ENCODE data around the gene MEX3D.

The MEX3D gene

GRCh38 chr19:1568320-1569019 lies at the start of gene MEX3D:
Gene MEX3D, minus strand, starts transcription at chr19:1568325. Its CDS starts 267 bp downstream, at chr19:1568058.
- no peak within 1 kb of the TSS for H3K27ac Mint-ChIP-seq
- peaks cover 6% of the 10 kb centered on the region for H3K27me3 Mint-ChIP-seq
- no peaks in the 10 kb centered on the region for H3K9me3 Mint-ChIP-seq
- peak within 1 kb of the TSS; percentile 56 for H3K4me3 Mint-ChIP-seq
- peak; percentile 85 for DNase-seq
- no peaks in the 10 kb centered on the region for H3K4me1 Mint-ChIP-seq (ENCODE audit: low read depth)
- H3K36me3 Mint-ChIP-seq (ENCODE audit: low read depth), result no peaks in the 10 kb centered on the region

DNA sequence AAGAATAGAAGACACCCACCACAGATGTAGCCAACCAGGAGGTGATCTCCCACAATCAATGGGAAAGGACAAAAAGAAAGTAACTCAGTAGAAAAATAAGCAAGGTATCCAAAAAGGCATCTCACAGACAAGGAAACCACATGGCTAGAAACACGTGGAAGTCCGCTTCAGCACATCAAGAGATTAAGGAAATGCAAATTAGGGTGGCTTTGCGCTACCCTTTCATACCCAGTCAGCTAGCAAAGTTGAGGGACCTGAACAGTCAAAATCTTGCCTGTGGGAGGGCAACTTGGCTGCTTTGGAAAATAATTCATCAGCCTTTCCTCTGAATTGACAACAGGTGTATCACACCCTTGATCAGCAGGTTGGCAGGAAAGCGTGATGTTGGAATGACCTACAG lies 48.8 kb upstream of the MEX3D start:
- Mint-ChIP-seq H3K36me3 (ENCODE audit: low read depth) (peaks cover 88% of the 10 kb centered on the region), H3K27ac (peak overlapping the region; percentile 92), H3K4me3 (no peak overlapping the region), H3K9me3 (no peaks in the 10 kb centered on the region), H3K4me1 (ENCODE audit: low read depth) (peaks cover 25% of the 10 kb centered on the region), H3K27me3 (no peaks in the 10 kb centered on the region)
- no peak for DNase-seq

DNA sequence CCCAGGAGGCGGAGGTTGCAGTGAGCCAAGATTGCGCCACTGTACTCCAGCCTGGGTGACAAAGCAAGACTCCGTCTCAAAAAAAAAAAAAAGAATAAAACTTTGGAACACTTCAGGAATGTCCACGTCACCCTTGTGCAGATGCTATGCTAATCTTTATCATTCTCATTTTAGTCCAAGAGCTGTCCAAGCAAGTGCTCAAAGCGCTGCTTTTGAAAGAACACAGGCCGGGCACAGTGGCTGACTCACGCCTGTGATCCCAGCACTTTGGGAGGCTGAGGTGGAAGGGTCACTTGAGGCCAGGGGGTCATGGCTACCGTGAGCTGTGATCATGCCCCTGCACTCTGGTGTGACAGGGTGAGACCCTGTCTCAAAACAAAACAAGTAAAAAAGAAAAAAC lies 48.3 kb upstream of the MEX3D start:
- Mint-ChIP-seq H3K27ac (peak overlapping the region; percentile 92), H3K4me1 (ENCODE audit: low read depth) (peaks cover 28% of the 10 kb centered on the region), H3K36me3 (ENCODE audit: low read depth) (peaks cover 89% of the 10 kb centered on the region), H3K9me3 (no peaks in the 10 kb centered on the region), H3K27me3 (no peaks in the 10 kb centered on the region), H3K4me3 (no peak overlapping the region)
- no peak for DNase-seq

- Mint-ChIP-seq H3K4me3 (no peak overlapping the region), H3K36me3 (ENCODE audit: low read depth) (peaks cover 90% of the 10 kb centered on the region), H3K27ac (peak overlapping the region; percentile 37), H3K27me3 (no peaks in the 10 kb centered on the region), H3K4me1 (ENCODE audit: low read depth) (peaks cover 37% of the 10 kb centered on the region), H3K9me3 (no peaks in the 10 kb centered on the region)
- DNase-seq, result no peak
Measured at GRCh38 chr19:1615156-1615765, 47.1 kb upstream of the MEX3D start.

DNA sequence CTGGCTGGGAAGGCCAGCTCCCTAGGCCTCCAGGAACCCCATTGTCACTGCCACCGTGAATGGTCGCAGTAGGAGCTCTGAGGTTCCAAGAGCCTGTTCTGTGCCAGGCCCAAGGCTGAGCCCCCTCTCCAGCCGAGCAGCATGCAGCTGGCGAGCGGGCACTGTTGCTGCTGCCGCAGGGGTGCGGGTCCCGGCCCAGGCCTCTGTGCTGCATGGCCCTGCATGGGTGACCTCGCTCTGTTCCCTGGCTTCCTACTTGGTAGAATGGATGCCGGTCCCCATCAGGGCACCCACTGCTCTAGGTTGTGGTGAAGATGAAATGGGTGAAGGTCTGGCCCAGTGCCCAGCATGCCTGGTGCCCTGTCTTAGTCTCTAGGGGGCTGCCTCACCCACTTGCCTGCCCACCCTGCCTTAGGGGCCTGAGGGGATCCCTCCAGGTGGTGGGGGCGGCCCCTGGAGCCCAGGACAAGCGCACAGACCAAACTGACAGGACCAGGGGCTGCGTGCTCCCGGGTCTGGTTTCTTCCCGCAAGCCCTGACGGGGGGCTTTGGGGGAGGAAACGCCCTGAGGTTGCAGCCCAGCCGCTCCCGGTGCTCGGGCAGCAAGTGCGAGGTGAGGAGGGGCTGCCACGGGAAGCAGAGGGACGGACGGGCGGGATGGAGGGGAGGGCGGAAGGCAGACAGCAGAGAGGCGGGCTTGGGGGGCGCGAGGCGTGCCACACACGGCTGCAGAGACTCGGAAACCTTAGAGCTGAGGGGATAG lies 45.9 kb upstream of the MEX3D start:
- H3K9me3 Mint-ChIP-seq, result no peaks in the 10 kb centered on the region
- H3K4me1 Mint-ChIP-seq (ENCODE audit: low read depth), result peaks cover 47% of the 10 kb centered on the region
- H3K36me3 Mint-ChIP-seq (ENCODE audit: low read depth), result peaks cover 88% of the 10 kb centered on the region
- no peak overlapping the region for H3K27ac Mint-ChIP-seq
- no peaks in the 10 kb centered on the region for H3K27me3 Mint-ChIP-seq
- no peak for DNase-seq
- H3K4me3 Mint-ChIP-seq, result no peak overlapping the region

DNA sequence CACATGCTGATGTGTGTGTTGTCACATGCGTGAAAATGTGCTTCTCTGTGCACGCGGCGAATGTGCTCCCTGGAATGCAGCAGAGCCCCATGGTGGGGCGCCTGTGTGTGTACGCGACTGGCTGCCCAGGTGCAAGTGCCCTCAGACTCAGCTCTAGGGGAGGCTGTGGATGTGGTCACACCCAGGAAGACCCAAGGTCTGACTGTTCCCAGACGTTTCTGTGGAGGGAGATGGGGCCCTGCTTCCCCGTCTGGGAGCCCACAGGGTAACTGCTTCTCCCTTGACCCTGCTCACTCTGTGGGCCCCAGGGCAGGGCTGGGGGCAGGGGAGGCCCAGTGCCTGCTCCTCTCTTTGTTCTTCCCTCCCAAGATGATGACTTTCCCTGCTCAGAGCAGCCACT lies 45.0 kb upstream of the MEX3D start:
- peaks cover 47% of the 10 kb centered on the region for H3K4me1 Mint-ChIP-seq (ENCODE audit: low read depth)
- H3K4me3 Mint-ChIP-seq, result no peak overlapping the region
- H3K36me3 Mint-ChIP-seq (ENCODE audit: low read depth), result peaks cover 80% of the 10 kb centered on the region
- no peaks in the 10 kb centered on the region for H3K9me3 Mint-ChIP-seq
- H3K27ac Mint-ChIP-seq, result no peak overlapping the region
- DNase-seq, result no peak
- H3K27me3 Mint-ChIP-seq, result no peaks in the 10 kb centered on the region

- Mint-ChIP-seq H3K4me1 (ENCODE audit: low read depth) (peaks cover 42% of the 10 kb centered on the region), H3K36me3 (ENCODE audit: low read depth) (peaks cover 74% of the 10 kb centered on the region), H3K27ac (no peak overlapping the region), H3K9me3 (no peaks in the 10 kb centered on the region), H3K27me3 (no peaks in the 10 kb centered on the region), H3K4me3 (no peak overlapping the region)
- DNase-seq, result no peak
Measured at GRCh38 chr19:1612114-1613086, 44.3 kb upstream of the MEX3D start.

GRCh38 chr19:1611353-1611752 lies 43.2 kb upstream of the MEX3D start:
- no peak for DNase-seq
- H3K27ac Mint-ChIP-seq, result peak overlapping the region; percentile 55
- no peaks in the 10 kb centered on the region for H3K27me3 Mint-ChIP-seq
- peaks cover 40% of the 10 kb centered on the region for H3K4me1 Mint-ChIP-seq (ENCODE audit: low read depth)
- H3K4me3 Mint-ChIP-seq, result no peak overlapping the region
- H3K36me3 Mint-ChIP-seq (ENCODE audit: low read depth), result peaks cover 64% of the 10 kb centered on the region
- H3K9me3 Mint-ChIP-seq, result no peaks in the 10 kb centered on the region

DNA sequence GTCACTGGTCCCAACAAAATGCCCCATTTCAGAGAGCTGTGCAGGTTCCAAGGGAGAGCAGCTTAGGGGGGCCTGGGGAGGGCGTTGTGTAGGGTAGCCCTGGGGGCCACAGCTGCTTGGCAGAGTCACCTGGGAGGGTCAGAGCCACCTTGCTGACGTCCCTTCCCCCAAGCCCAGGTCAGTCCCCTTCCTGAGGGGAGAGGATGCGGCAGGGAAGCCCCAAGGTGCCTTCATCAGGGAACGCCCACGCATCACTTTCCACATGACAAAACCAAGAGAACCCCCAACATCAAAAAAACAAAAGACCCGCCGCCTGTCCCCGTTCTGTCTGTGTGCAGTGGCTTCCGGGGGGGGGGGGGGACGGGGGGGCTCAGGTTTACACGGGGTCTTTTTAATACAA lies 42.5 kb upstream of the MEX3D start:
- H3K4me3 Mint-ChIP-seq, result no peak overlapping the region
- peaks cover 45% of the 10 kb centered on the region for H3K4me1 Mint-ChIP-seq (ENCODE audit: low read depth)
- H3K27me3 Mint-ChIP-seq, result no peaks in the 10 kb centered on the region
- peaks cover 56% of the 10 kb centered on the region for H3K36me3 Mint-ChIP-seq (ENCODE audit: low read depth)
- DNase-seq, result no peak
- no peaks in the 10 kb centered on the region for H3K9me3 Mint-ChIP-seq
- H3K27ac Mint-ChIP-seq, result no peak overlapping the region

- Mint-ChIP-seq H3K27me3 (no peaks in the 10 kb centered on the region), H3K4me1 (ENCODE audit: low read depth) (peaks cover 45% of the 10 kb centered on the region), H3K27ac (peak overlapping the region; percentile 50), H3K9me3 (no peaks in the 10 kb centered on the region), H3K36me3 (ENCODE audit: low read depth) (peaks cover 52% of the 10 kb centered on the region), H3K4me3 (no peak overlapping the region)
- DNase-seq, result no peak
Measured at GRCh38 chr19:1609680-1610474, 41.8 kb upstream of the MEX3D start.

GRCh38 chr19:1609103-1609396 lies 40.9 kb upstream of the MEX3D start:
- H3K27me3 Mint-ChIP-seq, result no peaks in the 10 kb centered on the region
- H3K27ac Mint-ChIP-seq, result peak overlapping the region; percentile 44
- peaks cover 48% of the 10 kb centered on the region for H3K4me1 Mint-ChIP-seq (ENCODE audit: low read depth)
- peaks cover 52% of the 10 kb centered on the region for H3K36me3 Mint-ChIP-seq (ENCODE audit: low read depth)
- H3K4me3 Mint-ChIP-seq, result no peak overlapping the region
- no peaks in the 10 kb centered on the region for H3K9me3 Mint-ChIP-seq
- no peak for DNase-seq

GRCh38 chr19:1608359-1609102 lies 40.4 kb upstream of the MEX3D start:
- DNase-seq, result peak; percentile 51
- Mint-ChIP-seq H3K27ac (peak overlapping the region; percentile 40), H3K36me3 (ENCODE audit: low read depth) (peaks cover 48% of the 10 kb centered on the region), H3K4me1 (ENCODE audit: low read depth) (peaks cover 53% of the 10 kb centered on the region), H3K27me3 (no peaks in the 10 kb centered on the region), H3K4me3 (no peak overlapping the region), H3K9me3 (no peaks in the 10 kb centered on the region)

DNA sequence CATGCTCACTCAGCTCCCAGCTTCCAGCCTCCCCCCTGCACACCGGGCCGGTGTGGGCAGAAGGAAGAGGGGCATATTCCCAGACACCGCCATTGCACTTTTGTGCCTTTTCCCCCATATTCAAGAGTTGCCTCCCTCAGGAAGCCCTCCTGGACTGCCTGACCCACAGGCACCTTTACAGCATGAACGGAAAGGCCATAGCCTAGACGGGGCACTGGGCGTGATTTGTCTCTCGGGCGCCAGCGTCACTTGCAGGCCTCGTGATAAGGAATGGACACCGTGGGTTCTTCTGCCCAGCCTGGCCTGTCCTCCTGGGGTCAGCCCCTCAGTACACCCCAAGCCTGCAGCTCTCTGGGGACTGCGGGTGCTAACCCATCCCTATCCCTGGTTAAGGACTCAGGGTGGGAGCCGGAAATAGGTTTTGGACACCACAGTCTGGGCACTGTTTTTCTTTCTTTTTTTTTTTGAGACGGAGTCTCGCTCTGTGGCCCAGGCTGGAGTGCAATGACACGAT lies 38.1 kb upstream of the MEX3D start:
- Mint-ChIP-seq H3K27ac (peak overlapping the region; percentile 98), H3K9me3 (no peaks in the 10 kb centered on the region), H3K36me3 (ENCODE audit: low read depth) (peaks cover 47% of the 10 kb centered on the region), H3K27me3 (no peaks in the 10 kb centered on the region), H3K4me1 (ENCODE audit: low read depth) (peaks cover 64% of the 10 kb centered on the region), H3K4me3 (peak overlapping the region; percentile 84)
- no peak for DNase-seq

Measured in activated T-cell treated with anti-CD3 and anti-CD28 coated beads, Interleukin-2, amount 50 U/mL, for 24 hours (primary cell).